ENCODE measurements around the gene MUL1.

DNA sequence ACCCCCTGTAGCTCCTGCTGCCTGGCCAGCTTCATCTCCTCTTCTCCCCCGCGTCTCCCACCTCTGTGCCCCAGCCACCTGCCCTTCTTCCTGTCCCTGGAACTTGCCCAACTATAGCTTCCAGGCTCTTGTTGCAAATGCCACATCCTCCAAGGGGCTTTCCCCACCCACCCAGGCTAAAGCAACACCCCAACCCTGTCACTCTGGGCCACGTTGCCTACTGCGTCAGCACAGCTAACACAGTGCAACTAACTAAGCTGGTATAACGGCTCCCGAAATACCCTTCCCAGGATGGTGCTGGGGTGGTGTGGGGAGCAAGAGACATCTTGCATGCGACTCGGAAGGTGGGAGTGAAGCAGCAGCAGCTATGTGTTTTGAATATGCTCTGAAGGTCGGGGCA lies 41.7 kb downstream of the MUL1 start:
- TF ChIP-seq EZH2 (optimal IDR thresholded peaks at IDR 0.05; ENCODE audit: low read depth, low read length): no peak
- TF ChIP-seq, protein P1, sequence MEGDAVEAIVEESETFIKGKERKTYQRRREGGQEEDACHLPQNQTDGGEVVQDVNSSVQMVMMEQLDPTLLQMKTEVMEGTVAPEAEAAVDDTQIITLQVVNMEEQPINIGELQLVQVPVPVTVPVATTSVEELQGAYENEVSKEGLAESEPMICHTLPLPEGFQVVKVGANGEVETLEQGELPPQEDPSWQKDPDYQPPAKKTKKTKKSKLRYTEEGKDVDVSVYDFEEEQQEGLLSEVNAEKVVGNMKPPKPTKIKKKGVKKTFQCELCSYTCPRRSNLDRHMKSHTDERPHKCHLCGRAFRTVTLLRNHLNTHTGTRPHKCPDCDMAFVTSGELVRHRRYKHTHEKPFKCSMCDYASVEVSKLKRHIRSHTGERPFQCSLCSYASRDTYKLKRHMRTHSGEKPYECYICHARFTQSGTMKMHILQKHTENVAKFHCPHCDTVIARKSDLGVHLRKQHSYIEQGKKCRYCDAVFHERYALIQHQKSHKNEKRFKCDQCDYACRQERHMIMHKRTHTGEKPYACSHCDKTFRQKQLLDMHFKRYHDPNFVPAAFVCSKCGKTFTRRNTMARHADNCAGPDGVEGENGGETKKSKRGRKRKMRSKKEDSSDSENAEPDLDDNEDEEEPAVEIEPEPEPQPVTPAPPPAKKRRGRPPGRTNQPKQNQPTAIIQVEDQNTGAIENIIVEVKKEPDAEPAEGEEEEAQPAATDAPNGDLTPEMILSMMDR (IDR thresholded peaks at IDR 0.05; ENCODE audit: low read length): no peak
